T-helper 2 cell treated with Interferon-gamma antibody and Interleukin-4, amounts not matched to agents 5 μg/mL and 100 μg/mL, for 36 hours (primary cell): ENCODE measurements around the gene CRY1.

Experiments
- DNase-seq: peaks from one replicate; pipeline ENCODE4 v3.0.0; 2021; ENCODE audit warnings: low spot score
- H3K27ac Mint-ChIP-seq: one replicate; pipeline ENCODE4 v1.8.0; 2021; ENCODE audit warnings: mild to moderate bottlenecking, mixed read lengths
- H3K27me3 Mint-ChIP-seq: one replicate; pipeline ENCODE4 v1.8.0; 2021; ENCODE audit warnings: low read depth, mixed read lengths
- H3K36me3 Mint-ChIP-seq: one replicate; pipeline ENCODE4 v1.8.0; 2021; ENCODE audit warnings: low read depth, mixed read lengths
- H3K4me1 Mint-ChIP-seq: one replicate; pipeline ENCODE4 v1.8.0; 2021; ENCODE audit warnings: low read depth, mixed read lengths
- H3K4me3 Mint-ChIP-seq: one replicate; pipeline ENCODE4 v1.8.0; 2022; ENCODE audit warnings: mild to moderate bottlenecking, moderate library complexity, mixed read lengths
- H3K9me3 Mint-ChIP-seq: one replicate; pipeline ENCODE4 v1.8.0; 2021; ENCODE audit warnings: mixed read lengths

Gene CRY1

DNA sequence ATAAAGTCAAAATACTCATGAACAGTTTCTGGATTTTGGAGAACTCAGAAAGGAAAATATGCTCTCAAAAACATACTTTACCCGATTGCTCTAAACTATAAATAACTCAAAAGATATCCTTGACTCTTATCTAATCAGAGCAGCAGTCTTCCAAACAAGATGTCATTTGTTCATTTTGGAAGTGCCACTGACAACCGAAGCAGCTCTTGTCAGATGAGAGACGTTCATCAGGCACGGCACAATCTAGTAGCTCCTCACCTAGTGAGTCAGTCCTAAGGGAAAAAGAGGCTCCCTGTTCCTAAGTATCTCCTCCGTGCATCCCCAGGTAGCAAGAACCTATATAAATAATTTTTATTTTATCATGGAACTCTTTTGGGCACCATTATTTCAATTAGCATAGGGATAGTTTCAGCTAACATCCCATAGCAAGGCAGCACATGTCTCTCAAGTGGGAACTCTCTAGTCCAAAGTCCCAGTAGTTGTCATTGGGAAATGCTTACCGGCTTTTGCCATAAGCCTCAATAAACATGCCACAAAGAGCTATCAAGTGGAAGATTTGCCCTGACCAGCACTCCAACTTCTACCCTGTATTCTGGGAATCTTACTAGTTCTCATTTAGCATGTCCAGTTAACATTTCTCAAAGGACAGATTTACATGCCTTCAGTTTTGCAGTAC, 151.7 kb downstream of the CRY1 start:
- no peak overlapping the region for H3K27ac Mint-ChIP-seq
- H3K4me1 Mint-ChIP-seq, result no peaks in the 10 kb centered on the region
- no peaks in the 10 kb centered on the region for H3K36me3 Mint-ChIP-seq
- peaks cover 5% of the 10 kb centered on the region for H3K9me3 Mint-ChIP-seq
- no peak for DNase-seq
- H3K27me3 Mint-ChIP-seq, result peaks cover 3% of the 10 kb centered on the region
- no peak overlapping the region for H3K4me3 Mint-ChIP-seq
